ENCODE measurements around the gene MDFIC. TPM values are rescaled to one million over a fixed set of nuclear protein-coding genes. Genes with fewer than 3 reads are reported as not detected.
A peak's percentile ranks its signal among the peaks of the same experiment; 100 is the strongest.

MDFIC gene
- total RNA-seq, 2 experiments from 2014 or later = 63.6 to 69.8 TPM

DNA sequence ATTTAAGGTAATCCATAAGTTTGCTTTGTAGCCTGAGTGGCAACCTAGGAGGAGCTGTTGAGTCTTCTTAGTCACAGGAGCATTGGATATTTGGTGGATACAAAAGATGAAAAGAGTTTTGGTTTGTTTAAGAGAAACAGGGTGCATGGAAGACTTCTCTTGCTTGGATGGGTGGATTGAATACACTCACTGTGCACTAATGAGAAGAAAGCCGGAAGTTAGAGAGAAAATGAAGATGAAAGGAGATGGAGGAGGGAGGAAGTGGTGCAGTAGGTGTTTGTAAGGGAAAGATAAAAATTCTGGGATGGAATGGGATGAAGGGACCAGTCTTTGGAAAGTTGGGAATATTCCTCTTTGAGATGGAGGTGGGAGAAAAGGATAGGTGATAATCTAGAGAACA lies 7.7 kb downstream of the MDFIC start:
- ATAC-seq (no peak), DNase-seq (no peak)
- Mint-ChIP-seq H3K27me3 (ENCODE audit: low read depth) (no peaks in the 10 kb centered on the region), H3K36me3 (ENCODE audit: low read depth) (peaks cover 50% of the 10 kb centered on the region), H3K4me1 (ENCODE audit: low read depth) (peaks cover 33% of the 10 kb centered on the region), H3K4me3 (no peak overlapping the region), H3K27ac (no peak overlapping the region), H3K9me3 (ENCODE audit: insufficient read depth) (no peaks in the 10 kb centered on the region)
- ChIA-PET POLR2A (no interaction called here), CTCF (interaction anchor here (1.2 kb wide), 1 partner anchor 80 kb away, joined by 3 read pairs; no protein-coding TSS in a partner anchor)

GRCh38 chr7:114930107-114930661 lies 8.3 kb downstream of the MDFIC start:
- H3K27ac Mint-ChIP-seq = peak overlapping the region; percentile 78
- no peak overlapping the region for H3K4me3 Mint-ChIP-seq
- no peaks in the 10 kb centered on the region for H3K9me3 Mint-ChIP-seq (ENCODE audit: insufficient read depth)
- DNase-seq = no peak
- no peak for ATAC-seq
- ChIA-PET POLR2A (no interaction called here), CTCF (interaction anchor here (1.2 kb wide), 1 partner anchor 79 kb away, joined by 3 read pairs; no protein-coding TSS in a partner anchor)
- peaks cover 53% of the 10 kb centered on the region for H3K36me3 Mint-ChIP-seq (ENCODE audit: low read depth)
- H3K27me3 Mint-ChIP-seq (ENCODE audit: low read depth) = no peaks in the 10 kb centered on the region
- H3K4me1 Mint-ChIP-seq (ENCODE audit: low read depth) = peaks cover 36% of the 10 kb centered on the region

- POLR2A ChIA-PET = no interaction called here
- no peak for DNase-seq
- H3K27ac Mint-ChIP-seq = peak overlapping the region; percentile 78
- peak overlapping the region; percentile 73 for H3K4me3 Mint-ChIP-seq
- no peaks in the 10 kb centered on the region for H3K27me3 Mint-ChIP-seq (ENCODE audit: low read depth)
- peak; percentile 65 for ATAC-seq
- H3K9me3 Mint-ChIP-seq (ENCODE audit: insufficient read depth) = no peaks in the 10 kb centered on the region
- peaks cover 31% of the 10 kb centered on the region for H3K4me1 Mint-ChIP-seq (ENCODE audit: low read depth)
- CTCF ChIA-PET = interaction anchor here (1.3 to 2.1 kb wide), 2 partner anchors 22 to 78 kb away, joined by 3 to 8 read pairs; no protein-coding TSS in a partner anchor
- peaks cover 45% of the 10 kb centered on the region for H3K36me3 Mint-ChIP-seq (ENCODE audit: low read depth)
These were observed 9.1 kb downstream of the MDFIC start for GRCh38 chr7:114930829-114931655.

GRCh38 chr7:114931656-114932011 lies 9.7 kb downstream of the MDFIC start:
- DNase-seq = peak; percentile 54
- peak; percentile 75 for ATAC-seq
- Mint-ChIP-seq H3K9me3 (ENCODE audit: insufficient read depth) (no peaks in the 10 kb centered on the region), H3K27me3 (ENCODE audit: low read depth) (no peaks in the 10 kb centered on the region), H3K4me3 (peak overlapping the region; percentile 73), H3K36me3 (ENCODE audit: low read depth) (peaks cover 40% of the 10 kb centered on the region), H3K4me1 (ENCODE audit: low read depth) (peaks cover 29% of the 10 kb centered on the region), H3K27ac (peak overlapping the region; percentile 78)
- CTCF ChIA-PET = interaction anchor here (0.7 to 2.1 kb wide), 3 partner anchors 14 to 77 kb away, joined by 3 to 8 read pairs (median 3); no protein-coding TSS in a partner anchor
- POLR2A ChIA-PET = interaction anchor here (1.0 kb wide), 1 partner anchor 8 kb away, joined by 6 read pairs; no protein-coding TSS in a partner anchor

DNA sequence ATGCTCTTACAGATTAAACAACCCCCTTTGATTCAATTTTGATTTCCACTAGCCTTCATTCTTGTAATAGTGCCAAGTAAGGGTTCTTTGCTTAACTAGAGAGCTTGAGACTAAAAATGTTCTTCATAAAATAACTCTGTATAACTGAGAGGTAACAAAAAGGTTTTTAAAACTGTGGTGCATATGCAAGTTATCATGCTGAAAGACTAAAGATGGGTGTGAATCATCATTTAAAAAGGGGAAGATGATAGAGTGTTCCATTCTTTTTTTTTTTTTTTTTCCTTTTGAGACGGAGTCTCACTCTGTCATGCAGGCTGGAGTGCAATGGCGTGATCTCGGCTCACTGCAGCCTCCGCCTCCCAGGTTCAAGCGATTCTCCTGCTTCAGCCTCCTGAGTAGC lies 11.1 kb downstream of the MDFIC start:
- Mint-ChIP-seq H3K36me3 (ENCODE audit: low read depth) (peaks cover 40% of the 10 kb centered on the region), H3K27me3 (ENCODE audit: low read depth) (no peaks in the 10 kb centered on the region), H3K9me3 (ENCODE audit: insufficient read depth) (no peaks in the 10 kb centered on the region), H3K4me3 (no peak overlapping the region), H3K27ac (no peak overlapping the region), H3K4me1 (ENCODE audit: low read depth) (peaks cover 28% of the 10 kb centered on the region)
- DNase-seq (no peak), ATAC-seq (no peak)
- ChIA-PET POLR2A (no interaction called here), CTCF (interaction anchor here (1.5 to 2.1 kb wide), 2 partner anchors 9 to 76 kb away, joined by 8 read pairs; no protein-coding TSS in a partner anchor)

DNA sequence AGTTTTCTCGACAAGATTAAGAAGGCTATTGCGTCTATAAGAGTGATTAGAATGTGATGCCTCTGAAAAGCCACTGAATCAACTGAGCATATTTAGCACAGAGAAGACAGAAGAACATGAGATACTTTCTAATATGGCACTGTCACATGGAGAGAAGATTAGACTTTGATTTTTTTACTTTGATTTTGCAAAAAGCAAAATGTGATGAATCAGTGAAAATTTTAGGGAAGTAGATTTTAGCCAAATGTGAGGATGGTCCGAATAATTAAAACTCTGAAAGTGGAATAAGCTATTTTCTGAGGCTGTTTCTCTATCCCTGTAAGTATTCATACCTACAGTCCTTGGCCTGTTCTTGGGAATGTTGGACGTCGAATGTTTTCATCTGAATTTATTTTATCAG lies 11.8 kb downstream of the MDFIC start:
- CTCF ChIA-PET = no interaction called here
- Mint-ChIP-seq H3K27me3 (ENCODE audit: low read depth) (no peaks in the 10 kb centered on the region), H3K4me1 (ENCODE audit: low read depth) (peaks cover 28% of the 10 kb centered on the region), H3K36me3 (ENCODE audit: low read depth) (peaks cover 43% of the 10 kb centered on the region), H3K9me3 (ENCODE audit: insufficient read depth) (no peaks in the 10 kb centered on the region), H3K4me3 (no peak overlapping the region), H3K27ac (no peak overlapping the region)
- POLR2A ChIA-PET = no interaction called here
- DNase-seq (no peak), ATAC-seq (no peak)

DNA sequence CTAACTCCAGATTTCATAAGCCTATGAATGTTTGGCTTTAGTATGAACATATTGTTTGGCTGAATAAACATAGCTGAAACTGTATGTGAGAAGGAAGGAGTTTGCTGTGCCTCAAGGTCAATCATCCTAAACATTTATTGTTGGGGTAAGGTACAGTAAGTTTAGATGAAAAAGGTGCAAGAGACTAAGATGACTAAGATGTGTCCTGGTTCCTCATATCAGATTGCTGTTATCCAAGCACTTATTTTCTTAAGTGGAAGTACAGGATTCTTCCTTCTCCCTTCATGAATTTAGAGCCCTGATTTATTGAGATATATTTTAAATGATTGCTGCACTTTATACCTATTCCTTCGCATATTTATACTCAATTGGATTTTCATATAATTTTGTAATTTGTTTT lies 12.2 kb downstream of the MDFIC start:
- H3K36me3 Mint-ChIP-seq (ENCODE audit: low read depth) = peaks cover 44% of the 10 kb centered on the region
- ChIA-PET POLR2A (no interaction called here), CTCF (no interaction called here)
- H3K27me3 Mint-ChIP-seq (ENCODE audit: low read depth) = no peaks in the 10 kb centered on the region
- no peak overlapping the region for H3K4me3 Mint-ChIP-seq
- no peak for ATAC-seq
- H3K27ac Mint-ChIP-seq = no peak overlapping the region
- H3K9me3 Mint-ChIP-seq (ENCODE audit: insufficient read depth) = no peaks in the 10 kb centered on the region
- DNase-seq = no peak
- peaks cover 28% of the 10 kb centered on the region for H3K4me1 Mint-ChIP-seq (ENCODE audit: low read depth)

DNA sequence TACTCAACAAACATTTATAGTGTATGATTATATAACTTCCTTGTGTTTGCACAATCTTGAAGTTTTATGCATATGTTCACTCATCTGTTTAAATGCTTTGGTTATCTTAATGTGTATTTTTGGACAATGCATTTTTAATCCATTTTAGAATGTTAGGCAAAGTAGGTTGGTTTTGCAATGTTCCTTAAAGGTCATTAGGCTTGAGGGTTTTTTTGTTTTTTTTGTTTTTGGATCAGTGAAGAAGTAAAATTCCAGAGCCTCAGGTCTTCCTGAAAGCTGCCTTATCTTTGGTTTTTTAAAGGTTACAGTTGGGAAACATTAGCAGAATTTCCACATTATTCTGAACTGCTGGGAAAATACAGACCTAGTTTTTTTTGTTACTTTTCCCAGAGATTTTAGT lies 12.8 kb downstream of the MDFIC start:
- H3K9me3 Mint-ChIP-seq (ENCODE audit: insufficient read depth) = no peaks in the 10 kb centered on the region
- H3K36me3 Mint-ChIP-seq (ENCODE audit: low read depth) = peaks cover 46% of the 10 kb centered on the region
- H3K4me1 Mint-ChIP-seq (ENCODE audit: low read depth) = peaks cover 28% of the 10 kb centered on the region
- ATAC-seq (no peak), DNase-seq (no peak)
- no peak overlapping the region for H3K4me3 Mint-ChIP-seq
- no peak overlapping the region for H3K27ac Mint-ChIP-seq
- ChIA-PET CTCF (no interaction called here), POLR2A (no interaction called here)
- no peaks in the 10 kb centered on the region for H3K27me3 Mint-ChIP-seq (ENCODE audit: low read depth)

DNA sequence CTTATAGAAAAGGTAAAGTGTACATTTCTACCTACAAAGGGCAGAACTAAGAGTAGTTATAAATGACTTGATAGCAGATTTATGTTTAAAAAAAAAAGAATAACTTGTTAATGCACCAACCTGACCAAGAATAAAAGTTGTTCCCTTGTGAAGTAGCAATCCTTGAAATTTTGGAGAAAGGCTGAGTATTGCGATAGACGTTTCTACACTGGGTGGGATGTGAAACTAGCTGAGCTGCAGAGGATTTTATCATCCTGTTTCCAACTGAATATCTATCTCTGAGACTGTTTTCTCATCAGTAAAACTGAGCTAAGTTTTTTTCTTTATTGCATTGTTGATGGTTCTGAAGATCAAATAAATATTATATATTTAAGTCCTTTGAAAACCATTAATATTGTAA lies 14.6 kb downstream of the MDFIC start:
- Mint-ChIP-seq H3K4me3 (no peak overlapping the region), H3K27me3 (ENCODE audit: low read depth) (no peaks in the 10 kb centered on the region), H3K36me3 (ENCODE audit: low read depth) (peaks cover 51% of the 10 kb centered on the region), H3K4me1 (ENCODE audit: low read depth) (peaks cover 35% of the 10 kb centered on the region), H3K9me3 (ENCODE audit: insufficient read depth) (no peaks in the 10 kb centered on the region), H3K27ac (no peak overlapping the region)
- ATAC-seq (no peak), DNase-seq (no peak)
- ChIA-PET CTCF (no interaction called here), POLR2A (no interaction called here)

DNA sequence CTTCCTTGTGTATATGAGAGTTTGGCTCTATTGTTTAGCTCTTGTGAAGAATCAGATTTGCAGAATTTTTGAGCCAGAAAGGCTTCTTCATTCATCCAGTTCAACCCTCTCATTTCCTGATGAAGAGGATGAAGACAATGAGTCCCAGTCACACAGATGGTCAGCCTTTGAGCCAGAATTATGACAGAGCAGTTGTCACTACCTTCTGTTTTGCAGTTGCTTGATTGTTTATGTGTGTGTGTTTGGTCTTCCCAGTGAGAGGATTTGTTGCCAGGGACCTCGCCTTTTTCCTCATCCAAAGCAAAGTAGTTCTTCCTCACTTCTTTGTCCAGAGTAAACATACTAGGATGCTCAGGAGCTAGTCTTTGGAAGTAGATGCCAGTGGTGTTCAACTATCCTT lies 15.6 kb downstream of the MDFIC start:
- H3K36me3 Mint-ChIP-seq (ENCODE audit: low read depth) = peaks cover 54% of the 10 kb centered on the region
- no peak overlapping the region for H3K27ac Mint-ChIP-seq
- DNase-seq (no peak), ATAC-seq (no peak)
- no peaks in the 10 kb centered on the region for H3K27me3 Mint-ChIP-seq (ENCODE audit: low read depth)
- H3K4me3 Mint-ChIP-seq = no peak overlapping the region
- ChIA-PET CTCF (no interaction called here), POLR2A (interaction anchor here (0.6 kb wide), 1 partner anchor 29 kb away, joined by 4 read pairs; no protein-coding TSS in a partner anchor)
- peaks cover 41% of the 10 kb centered on the region for H3K4me1 Mint-ChIP-seq (ENCODE audit: low read depth)
- no peaks in the 10 kb centered on the region for H3K9me3 Mint-ChIP-seq (ENCODE audit: insufficient read depth)

- ATAC-seq (no peak), DNase-seq (no peak)
- no peak overlapping the region for H3K4me3 Mint-ChIP-seq
- CTCF ChIA-PET = no interaction called here
- H3K36me3 Mint-ChIP-seq (ENCODE audit: low read depth) = peaks cover 54% of the 10 kb centered on the region
- no peaks in the 10 kb centered on the region for H3K9me3 Mint-ChIP-seq (ENCODE audit: insufficient read depth)
- H3K27ac Mint-ChIP-seq = no peak overlapping the region
- peaks cover 37% of the 10 kb centered on the region for H3K4me1 Mint-ChIP-seq (ENCODE audit: low read depth)
- no peaks in the 10 kb centered on the region for H3K27me3 Mint-ChIP-seq (ENCODE audit: low read depth)
- POLR2A ChIA-PET = no interaction called here
These were observed 16.9 kb downstream of the MDFIC start for GRCh38 chr7:114938785-114939184.

DNA sequence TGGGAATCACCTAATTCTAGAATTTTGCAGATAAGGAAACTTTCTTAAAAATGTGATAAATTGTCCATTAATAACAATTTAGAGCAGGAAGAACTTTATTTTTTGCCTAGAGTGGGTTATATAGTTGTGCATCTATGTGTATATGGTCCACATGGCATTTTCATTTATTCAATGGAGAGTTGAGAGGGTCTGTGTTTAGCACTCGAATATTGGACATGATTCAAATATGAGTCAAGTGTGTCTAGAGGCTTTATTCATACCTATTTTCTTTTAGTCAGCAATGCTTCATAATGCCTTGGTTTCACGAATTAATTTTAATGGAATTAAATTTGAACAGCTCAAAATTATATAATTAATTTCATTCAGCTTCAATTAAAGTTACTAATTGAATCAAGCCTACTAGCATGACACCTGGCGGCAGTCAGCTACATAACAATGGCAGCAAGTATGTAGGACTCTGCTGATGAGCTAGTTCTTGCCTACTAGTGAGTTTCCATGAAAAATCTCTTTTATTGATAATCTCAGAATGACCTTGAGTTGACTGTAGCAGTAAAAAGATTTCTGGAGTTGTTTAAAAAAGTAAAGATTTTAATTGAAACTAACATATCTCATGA lies 17.7 kb downstream of the MDFIC start:
- no peak for DNase-seq
- no peaks in the 10 kb centered on the region for H3K27me3 Mint-ChIP-seq (ENCODE audit: low read depth)
- H3K36me3 Mint-ChIP-seq (ENCODE audit: low read depth) = peaks cover 56% of the 10 kb centered on the region
- peaks cover 32% of the 10 kb centered on the region for H3K4me1 Mint-ChIP-seq (ENCODE audit: low read depth)
- ChIA-PET CTCF (no interaction called here), POLR2A (no interaction called here)
- H3K27ac Mint-ChIP-seq = no peak overlapping the region
- no peak for ATAC-seq
- no peak overlapping the region for H3K4me3 Mint-ChIP-seq
- H3K9me3 Mint-ChIP-seq (ENCODE audit: insufficient read depth) = no peaks in the 10 kb centered on the region

All from activated CD8-positive, alpha-beta T cell treated with anti-CD3 and anti-CD28 coated beads, Interleukin-2, amount 10 ng/mL, durations not matched to agents 7 days and 5 days (primary cell).